HG03066 (cell line): Measurements from ENCODE around the gene DENND1A.

Experiments used
- ATAC-seq: cut with Tn5 transposase; IDR thresholded peaks from one replicate; pipeline ENCODE4 v1.9.1; 2021; ENCODE audit warnings: low read depth; ENCODE audit not compliant: unreplicated experiment

Gene DENND1A

DNA sequence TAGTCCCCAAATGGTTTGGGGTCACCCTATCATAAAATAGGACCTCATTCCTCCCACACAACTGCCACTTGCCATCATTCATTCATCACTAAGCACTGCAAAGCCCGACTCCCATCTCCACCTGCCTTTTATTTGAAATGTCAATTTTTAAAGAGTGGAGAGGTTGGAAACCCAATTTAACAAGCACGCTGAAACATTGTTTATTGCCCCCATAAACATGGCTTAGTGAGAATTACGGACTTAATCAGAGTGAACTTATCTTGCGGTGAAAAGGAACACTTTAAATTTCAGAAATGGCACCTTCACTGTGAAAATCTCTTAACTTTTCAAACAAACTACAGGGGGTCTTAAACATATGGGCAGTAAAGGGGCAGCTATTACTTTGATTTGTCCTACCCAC, 332.9 kb downstream of the DENND1A start:
- no peak for ATAC-seq

DNA sequence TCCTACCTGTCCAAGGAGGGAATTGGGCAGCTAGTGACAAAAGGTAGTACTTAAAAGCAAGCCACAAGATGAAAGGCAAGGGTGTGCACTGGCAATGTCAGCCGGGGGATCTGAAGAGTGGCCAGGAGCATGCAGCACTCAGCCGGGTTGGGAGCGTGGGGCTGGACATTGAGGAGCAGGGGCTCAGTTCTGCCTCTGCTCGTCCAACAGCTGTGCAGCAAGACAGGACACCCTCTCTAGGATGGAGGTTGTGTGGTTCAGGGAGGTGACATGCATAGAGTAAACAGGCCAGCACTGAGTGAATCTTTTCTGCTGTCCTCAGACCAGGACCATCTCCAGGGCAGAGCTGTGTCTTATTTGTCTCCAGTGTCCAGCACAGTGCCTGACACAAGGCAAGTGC, 338.6 kb downstream of the DENND1A start:
- ATAC-seq, result no peak

DNA sequence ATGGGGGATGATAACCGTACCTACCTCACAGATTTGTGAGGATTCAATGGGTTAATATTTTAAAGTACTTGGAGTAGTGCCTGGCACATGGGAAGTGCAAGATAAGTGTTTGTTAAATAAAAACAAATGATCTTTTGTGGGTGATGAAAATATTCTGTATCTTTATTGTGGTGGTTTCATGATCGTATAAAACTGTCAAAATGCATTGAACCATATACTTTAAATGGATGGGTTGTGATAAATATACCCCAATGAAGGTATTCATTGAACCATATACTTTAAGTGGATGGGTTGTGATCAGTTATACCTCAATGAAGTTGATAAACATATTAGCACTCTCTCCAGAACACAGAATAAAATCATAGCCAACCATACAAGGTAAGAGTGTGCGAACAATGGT, 339.4 kb downstream of the DENND1A start:
- no peak for ATAC-seq

DNA sequence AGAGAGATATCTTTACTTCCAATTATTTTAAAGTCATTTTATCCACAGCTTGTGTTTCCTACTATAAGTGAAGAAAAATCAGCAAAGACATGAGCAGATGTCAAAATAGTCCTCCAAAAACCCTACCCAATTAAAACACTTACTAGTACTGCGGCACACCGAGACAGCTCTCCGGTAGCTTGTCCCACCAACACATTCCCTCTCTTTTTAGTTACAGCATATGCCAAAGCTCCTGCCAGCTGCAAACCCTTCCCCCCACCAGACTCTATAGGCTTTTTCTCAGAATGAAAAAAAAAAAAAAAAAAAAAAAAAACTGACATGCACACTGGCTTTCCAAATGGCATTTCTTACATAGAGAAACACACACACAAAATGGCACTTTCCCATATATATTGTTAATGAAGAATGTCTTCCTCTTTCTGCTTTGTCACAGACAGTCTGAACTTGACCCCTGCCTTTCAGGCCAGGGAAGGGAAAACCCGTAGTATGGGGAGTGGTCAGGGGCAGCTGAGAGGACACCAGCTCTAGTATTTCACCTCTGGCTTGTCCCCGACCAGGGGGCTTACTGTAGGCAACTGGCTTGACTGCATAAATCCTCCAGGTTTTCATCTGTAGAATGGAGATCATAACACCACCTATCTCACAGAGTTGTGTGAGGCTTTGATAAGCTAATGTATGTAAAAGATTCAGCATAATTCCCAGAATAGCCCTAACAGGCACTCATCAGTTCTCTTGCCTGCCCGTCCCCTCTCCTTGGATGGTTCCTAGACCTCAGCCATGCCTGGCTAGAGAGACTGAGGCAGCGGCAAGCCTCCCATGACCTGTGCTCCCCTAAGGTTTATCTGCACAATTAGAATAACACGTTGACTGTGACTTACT, 340.3 kb downstream of the DENND1A start:
- ATAC-seq, result no peak

DNA sequence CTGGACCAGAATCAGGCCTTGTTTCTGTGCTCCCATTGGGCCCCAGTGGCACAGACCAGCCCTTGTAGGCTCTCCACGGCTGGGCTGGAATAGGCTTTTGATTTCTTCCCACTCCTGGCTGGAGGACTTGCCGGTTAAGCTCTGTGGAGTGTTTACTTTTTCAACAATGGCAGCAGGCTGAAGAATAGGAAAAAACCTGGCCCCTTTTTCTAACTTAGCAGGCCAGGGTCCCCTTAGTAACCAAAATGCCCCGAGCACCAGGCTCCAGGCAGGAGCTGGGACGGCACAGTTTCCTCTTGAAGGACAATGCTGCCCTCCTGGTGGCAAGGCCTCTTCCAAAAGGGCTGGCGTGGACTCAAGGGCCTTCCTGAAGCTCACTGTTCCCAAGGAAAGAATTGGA, 343.7 kb downstream of the DENND1A start:
- no peak for ATAC-seq

DNA sequence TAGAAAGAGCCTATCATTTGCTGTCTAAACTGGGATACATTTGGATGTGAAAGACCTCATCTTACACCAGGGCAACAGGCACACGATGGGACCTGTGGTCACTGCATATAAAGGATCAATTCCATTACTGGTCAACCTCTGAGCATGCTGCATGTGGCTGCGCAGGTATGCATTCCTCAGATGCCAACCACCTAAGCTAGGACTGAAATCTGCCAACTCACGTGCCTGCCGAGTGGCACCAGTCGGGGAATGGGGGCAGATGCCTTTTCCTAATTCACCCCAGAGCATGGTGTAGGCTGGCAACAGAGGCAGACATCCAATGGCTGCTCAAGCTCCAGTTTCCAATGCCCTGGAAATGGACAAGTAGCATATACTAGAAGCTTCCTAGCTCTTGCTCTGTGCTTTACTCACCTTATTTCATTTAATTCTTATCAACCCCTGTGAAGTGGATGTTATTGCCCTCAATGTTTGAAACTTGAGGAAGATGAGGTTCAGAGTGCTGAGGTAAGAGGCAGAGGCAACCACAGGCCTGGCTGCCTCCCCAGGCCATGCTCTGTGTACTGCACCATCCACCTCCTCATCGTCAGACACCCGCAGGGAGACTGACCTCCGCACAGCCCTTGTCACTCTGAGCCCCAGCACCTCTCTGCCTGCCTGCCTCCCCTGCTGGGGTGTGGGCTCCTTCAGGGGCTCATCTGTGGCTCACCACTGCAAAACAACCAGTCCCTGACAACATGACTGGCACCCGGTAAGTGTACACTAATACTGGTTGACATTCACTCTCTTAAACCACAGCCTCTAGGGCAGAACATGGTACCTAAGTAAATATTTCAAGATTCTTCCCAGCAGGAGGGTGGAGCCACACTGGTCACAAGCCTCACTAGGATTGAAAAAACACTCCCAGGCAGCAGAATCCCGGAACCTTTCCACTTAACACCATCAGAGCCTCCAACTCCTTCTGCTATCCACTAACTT, 345.4 kb downstream of the DENND1A start:
- ATAC-seq, result no peak

DNA sequence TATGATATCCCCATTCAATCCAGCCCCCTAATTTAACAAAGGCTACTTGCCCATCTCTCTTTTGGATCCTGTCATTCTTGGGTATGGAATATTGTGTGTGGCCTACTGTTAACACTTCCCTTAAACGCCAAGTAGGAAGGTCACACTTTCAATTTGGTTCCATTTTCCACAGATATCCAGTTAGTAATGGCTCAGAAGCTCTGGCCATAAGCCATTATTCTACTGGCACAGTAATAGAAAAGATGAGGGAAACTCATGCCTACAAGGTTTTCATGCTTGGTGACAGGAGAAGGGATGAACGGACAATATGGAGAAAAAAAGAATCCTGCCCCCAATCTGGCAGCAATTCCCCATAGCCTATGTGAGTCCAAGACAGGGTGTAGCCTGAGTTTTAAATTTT, 346.3 kb downstream of the DENND1A start:
- no peak for ATAC-seq

DNA sequence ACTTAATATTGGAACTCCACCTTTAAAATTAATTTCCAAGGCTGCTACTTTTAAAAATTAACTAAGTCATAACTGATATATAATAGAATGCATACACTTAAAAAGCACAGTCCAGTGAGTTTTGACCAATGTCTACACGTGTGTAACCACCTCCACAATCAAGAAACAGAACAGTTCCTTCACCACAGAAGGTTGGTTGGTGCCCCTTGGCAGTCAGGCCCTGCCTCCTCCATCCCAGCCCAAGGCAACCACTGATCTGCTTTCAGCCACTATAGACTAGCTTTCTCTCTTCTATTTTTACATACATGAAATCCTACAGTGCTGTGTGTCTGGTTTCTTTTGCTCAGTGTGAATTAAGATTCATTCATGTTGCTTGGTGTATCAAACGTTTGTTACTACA, 358.7 kb downstream of the DENND1A start:
- ATAC-seq, result no peak

DNA sequence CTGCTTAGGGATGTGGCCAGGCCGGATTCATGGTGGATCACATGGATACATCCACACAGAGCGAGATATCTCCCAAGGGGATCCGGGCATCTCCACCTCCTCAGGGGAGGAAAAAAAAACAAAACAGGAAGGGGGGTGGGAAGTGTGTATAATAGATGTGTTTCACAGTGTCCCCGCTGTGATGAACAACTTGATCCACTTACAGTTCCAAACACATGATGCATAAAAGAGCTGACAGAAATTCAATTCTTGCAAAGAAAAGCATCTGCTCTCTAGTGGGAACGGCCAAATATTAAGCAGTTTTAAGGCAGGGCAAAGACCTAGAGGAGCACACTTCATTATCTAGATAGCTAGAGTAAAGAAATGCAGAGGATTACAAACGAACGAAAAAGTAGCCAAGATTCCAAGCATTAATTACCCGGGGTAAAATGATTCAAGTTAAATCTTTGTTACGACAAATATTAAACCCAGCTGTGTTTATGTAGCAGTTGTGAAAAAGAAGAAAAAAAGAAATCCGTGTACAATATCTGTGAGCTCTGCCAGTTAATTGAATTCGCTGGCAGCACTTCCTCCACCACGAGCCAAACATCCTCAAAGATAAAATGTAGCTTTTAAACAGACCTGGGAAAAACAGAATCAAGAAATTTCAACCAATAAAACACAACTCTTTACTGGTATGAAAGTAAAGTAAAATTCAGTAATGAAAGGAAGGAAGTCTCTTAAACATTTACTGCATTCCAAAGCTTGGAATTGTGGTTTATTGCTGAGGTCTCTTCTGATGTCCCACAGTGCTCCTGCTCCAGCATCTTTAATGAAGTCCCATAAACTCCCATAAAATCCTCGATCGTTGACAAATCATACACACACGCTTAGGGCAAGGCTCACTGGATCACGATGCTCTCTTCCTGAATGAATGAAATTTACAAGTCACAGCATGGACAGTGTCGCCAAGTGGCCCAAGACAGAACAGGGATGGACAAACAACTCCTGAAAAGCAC, 360.9 kb downstream of the DENND1A start:
- ATAC-seq, result no peak

DNA sequence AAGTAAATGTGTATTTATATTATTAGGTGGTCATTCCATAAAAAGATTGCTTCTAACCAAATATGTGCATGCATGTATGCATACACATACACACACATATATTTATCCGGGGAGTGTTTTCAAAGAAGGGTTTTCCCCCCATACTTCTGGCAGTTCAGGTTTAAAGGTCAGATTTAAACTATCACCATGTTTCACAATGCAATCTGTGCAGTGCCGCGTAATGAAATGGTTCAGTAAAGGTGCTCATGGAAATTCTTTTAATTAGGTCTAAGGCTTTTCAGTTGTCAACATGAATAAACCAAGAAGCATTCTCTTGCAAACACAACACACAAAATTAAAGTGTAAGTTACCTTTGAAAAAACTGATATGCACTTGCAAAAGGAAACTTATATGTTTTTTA, 362.9 kb downstream of the DENND1A start:
- ATAC-seq, result no peak

DNA sequence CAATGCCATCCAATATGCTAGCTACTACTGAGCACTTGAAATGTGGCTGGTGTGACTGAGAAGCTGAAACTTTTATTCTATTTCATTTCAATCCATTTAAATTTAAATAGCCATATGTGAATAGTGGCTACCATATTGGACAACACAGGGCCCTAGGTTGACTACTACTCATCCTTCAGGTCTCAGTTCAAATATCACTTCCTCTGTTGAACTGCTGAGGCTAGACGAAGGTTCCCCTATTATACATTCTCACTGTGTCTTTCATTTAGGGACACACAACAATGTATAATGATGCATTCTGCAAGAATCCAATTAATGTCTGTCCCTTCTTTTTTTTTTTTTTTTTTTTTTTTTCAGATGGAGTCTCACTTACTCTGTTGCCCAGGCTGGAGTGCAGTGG, 365.3 kb downstream of the DENND1A start:
- ATAC-seq, result no peak

DNA sequence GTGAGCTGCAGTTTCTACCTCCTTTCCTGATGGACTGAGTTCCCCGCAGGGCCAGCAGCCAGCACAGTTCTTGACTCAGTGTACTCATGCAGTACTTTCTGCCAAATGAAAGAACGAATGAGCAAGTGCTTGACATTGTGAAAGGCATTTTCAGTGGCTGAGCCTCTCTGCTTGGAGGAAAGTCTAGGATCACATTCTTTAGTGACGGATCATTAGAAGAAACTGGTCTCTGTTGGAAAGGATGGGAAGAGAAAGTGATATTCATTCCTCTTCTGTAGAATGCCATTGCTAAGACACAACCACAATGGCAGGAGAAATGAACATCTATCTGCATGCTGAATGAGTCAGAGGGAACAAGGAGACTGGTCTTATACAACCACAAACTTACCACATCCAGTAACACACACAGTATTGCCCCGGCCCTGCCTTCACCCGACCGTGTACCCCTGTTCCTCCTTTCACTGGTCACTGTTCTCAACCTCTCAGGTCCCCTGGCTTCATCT, 367.0 kb downstream of the DENND1A start:
- no peak for ATAC-seq

DNA sequence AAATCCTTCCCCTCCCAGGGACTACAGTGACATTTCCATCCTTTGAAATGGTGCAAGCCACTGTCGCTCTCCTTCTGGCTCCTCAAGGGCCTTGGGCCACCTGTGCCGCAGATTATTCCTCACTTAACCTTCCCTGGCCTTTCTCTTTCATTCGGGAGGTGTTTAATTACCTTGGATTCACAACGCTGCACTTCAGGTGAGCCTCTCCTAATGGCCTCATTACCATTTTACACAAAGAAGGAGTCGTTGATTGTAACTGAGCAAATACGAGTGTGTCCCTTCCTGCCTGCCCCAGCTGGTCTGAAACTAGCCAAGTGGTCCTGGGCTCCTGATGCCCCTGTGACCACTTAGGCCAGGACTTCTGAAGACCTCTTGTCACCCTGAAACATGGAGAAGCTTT, 368.9 kb downstream of the DENND1A start:
- ATAC-seq, result no peak

DNA sequence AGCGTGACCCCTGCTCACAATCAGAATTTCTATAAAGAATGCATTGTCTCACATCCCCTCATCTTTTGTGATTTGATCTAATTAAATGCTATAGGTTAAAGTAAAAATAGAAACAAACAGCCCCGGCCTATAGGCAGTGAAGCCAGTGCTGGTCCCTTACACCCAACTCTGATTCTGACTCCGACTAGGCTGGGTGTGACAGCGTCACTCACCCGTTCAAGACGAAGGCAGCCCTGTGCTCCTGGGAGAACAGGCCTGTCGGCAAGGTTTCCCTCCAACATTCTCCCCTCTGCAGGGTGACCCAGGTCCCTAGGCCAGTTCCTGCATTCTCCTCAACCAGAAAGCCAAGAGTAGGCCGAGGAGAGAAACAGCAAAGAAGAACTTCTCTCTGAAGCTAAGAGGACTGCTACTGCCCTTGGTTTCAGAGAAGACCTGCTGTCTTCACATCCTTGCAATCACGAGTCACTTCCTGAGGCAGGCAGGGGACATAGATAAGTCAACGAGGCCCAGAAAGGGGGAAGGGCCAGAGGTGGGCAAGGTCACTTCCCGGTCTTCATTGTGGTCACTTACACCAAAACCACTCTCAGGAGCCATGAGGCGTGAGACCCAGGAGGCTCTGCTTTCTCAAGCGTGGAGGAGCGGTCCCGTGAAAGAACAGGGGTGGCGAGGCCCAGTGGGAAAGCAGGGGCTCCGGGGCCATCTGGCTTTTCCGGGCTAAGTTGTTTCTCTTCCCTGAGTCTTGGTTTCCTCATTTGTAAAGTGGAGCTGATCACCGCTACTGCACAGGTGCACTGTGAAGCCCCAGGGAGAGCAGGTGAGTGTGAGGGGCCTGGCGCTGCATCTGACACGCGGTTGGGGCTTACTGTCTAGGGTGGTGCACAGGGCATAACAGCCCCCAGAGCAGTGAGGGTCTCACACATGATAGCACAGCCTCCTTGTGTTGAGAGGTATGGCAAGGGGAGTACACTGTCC, 373.2 kb downstream of the DENND1A start:
- ATAC-seq, result no peak

DNA sequence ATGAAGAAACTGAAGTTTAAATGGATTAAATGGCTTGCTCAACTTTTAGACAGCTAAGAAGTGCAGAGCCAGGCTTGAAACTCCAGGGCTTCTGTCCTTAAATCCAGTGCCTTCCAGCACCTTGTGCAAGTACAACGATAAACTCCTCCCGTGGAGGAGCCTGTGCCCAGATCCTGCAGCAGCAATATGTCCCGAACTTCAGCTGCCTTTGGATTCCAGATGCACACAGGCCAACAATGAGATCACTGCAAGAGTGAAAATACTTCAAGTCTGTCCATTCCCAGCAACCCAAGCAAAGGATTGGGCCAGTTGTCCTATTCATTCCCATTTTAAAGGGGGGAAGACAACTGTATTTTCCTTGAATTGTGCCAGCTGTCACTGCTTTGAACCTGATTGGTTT, 374.3 kb downstream of the DENND1A start:
- no peak for ATAC-seq

DNA sequence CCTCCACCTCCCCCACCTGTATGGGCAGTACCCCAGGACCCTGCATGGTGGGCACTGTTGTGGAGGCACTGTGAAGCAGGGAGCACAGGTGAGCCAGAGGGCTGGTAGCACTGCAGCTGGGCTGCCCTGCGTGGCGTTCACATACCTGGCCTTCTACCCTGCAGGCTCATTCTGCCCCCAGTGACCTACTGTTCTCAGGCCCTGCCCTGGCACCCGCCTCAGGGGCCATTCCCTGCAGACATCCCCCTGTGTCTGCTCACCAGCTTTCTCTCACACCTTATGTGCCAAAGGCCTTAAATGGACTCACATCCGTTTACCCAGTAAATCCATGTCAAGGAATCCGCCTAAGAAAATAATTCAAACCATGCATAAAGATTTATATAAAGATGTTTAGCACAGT, 377.4 kb downstream of the DENND1A start:
- no peak for ATAC-seq

DNA sequence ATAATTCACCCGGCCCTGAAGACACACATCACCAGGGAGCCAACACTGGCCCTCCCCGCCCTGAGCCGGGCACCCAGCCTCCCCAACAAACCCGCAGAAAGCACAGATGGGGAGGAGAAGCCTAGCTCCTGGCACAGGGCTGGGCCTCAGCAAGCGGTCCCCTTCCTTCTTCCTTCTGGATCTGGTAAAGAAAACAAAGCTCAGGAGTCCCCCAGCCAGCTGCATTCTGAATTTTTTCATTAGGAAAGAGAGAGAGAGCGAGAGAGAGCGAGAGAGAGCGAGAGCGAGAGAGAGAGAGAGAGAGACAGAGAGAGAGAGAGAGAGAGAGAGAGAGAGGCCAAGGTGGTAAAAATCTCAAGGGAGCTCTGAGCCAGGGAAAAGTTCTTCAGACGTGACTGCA, 378.2 kb downstream of the DENND1A start:
- ATAC-seq, result no peak

DNA sequence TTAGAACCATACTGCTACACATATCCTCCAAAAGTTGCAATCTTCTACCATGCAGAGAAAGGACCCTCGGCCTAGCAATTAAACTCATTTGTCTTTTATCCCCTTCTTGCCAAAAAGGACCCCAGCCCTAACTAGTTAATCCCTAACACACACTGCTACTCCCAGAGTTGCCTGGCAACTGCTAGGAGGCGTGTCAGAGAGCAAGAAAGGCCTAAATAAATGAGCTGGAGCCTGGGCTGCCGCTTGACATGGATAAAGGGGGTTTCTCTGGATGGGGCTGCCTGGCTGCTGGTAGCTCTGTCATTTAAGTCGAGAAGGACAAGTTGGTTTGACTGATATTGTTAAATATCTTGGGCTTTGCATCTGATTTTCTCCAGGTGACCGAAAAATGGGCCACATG, 379.1 kb downstream of the DENND1A start:
- ATAC-seq, result no peak

DNA sequence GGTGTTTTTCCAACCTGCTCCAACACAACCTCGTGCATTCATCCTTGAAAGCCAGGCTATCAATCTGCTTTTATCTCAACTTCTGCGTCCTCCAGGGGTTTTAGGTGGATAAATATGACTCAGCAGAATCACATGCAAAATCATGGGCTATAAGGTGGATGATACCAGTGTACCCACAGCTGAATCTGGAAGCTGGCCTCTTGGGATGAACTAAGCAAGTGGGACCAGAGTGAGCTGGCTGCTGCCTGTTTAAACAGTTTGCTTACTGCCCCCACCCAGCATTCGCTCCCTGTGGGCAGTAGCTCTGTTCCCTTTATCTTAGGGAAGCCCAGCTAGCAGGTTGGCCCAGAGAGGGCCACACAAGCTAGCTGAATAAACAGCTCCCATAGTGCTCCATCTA, 379.9 kb downstream of the DENND1A start:
- no peak for ATAC-seq
